HepG2 (cell line): Measurements from ENCODE around the gene DSN1.

Source experiments
- EZH2 ChIP-seq: conservative IDR thresholded peaks from 2 replicates; pipeline ENCODE4 v1.6.1; 2012; ENCODE audit warnings: mild to moderate bottlenecking, low read depth, low read length, moderate library complexity
- JUNB ChIP-seq: sonication (generic); formaldehyde crosslinking; IDR thresholded peaks from 2 replicates; pipeline ENCODE4 v1.8.0; 2022; ENCODE audit warnings: missing genetic modification reagents, mild to moderate bottlenecking, borderline replicate concordance
- KLF16 ChIP-seq, 2 experiments: sonication (generic) in 1 of 2; formaldehyde crosslinking in 1 of 2; IDR thresholded peaks; 2 replicates each; pipeline versions ENCODE4 v1.6.1 to v1.8.0; 2016 to 2023; ENCODE audit warnings: missing genetic modification reagents in 2 of 2, missing compliant biosample characterization in 1 of 2
- MAZ ChIP-seq, 2 experiments: sonication (generic) in 1 of 2; formaldehyde crosslinking in 1 of 2; IDR thresholded peaks; 2 replicates each; pipeline versions ENCODE4 v1.5.0 to v1.6.1; 2012 to 2020; ENCODE audit warnings: low read depth in 2 of 2, mild to moderate bottlenecking in 2 of 2, borderline replicate concordance in 1 of 2, improper control_type of control experiment in 1 of 2, low read length in 1 of 2, missing genetic modification reagents in 1 of 2, moderate library complexity in 1 of 2
- NR2C2 ChIP-seq: sonication (generic); formaldehyde crosslinking; IDR thresholded peaks from 2 replicates; pipeline ENCODE4 v1.4.0; 2020; ENCODE audit warnings: missing genetic modification reagents, mild to moderate bottlenecking, moderate library complexity, borderline replicate concordance
- POLR2A ChIP-seq, 2 experiments: IDR thresholded peaks; 2 replicates each; pipeline ENCODE4 v1.6.1; 2011; ENCODE audit warnings: low read depth in 2 of 2, low read length in 2 of 2, mild to moderate bottlenecking in 1 of 2, moderate library complexity in 1 of 2; ENCODE audit not compliant: insufficient read depth in 1 of 2
- STAT6 ChIP-seq: sonication (generic); formaldehyde crosslinking; IDR thresholded peaks from 2 replicates; pipeline ENCODE4 v1.4.0; 2020; ENCODE audit warnings: missing genetic modification reagents, mild to moderate bottlenecking, borderline replicate concordance
- ZNF496 ChIP-seq: sonication (generic); formaldehyde crosslinking; IDR thresholded peaks from 2 replicates; pipeline ENCODE4 v1.8.1; 2023; ENCODE audit warnings: mild to moderate bottlenecking, moderate library complexity, missing genetic modification reagents; ENCODE audit not compliant: insufficient replicate concordance
- ZNF816 ChIP-seq: sonication (generic); formaldehyde crosslinking; IDR thresholded peaks from 2 replicates; pipeline ENCODE4 v1.8.0; 2022; ENCODE audit warnings: missing genetic modification reagents, mild to moderate bottlenecking, borderline replicate concordance

- TF ChIP-seq KLF16 (CRISPR knock-in tag; IDR thresholded peaks at IDR 0.05) (no peak), ZNF496 (CRISPR knock-in tag) (no peak), JUNB (no peak), MAZ (IDR thresholded peaks at IDR 0.05; ENCODE audit: borderline replicate concordance, low read depth, low read length) (no peak), MAZ (CRISPR knock-in tag; IDR thresholded peaks at IDR 0.05; ENCODE audit: low read depth) (no peak), STAT6 (CRISPR knock-in tag) (no peak), EZH2 (no peak), POLR2A (IDR thresholded peaks at IDR 0.05; ENCODE audit: insufficient read depth in 1 of 2, low read depth in 2 of 2, low read length in 2 of 2) (no peak), ZNF816 (CRISPR knock-in tag) (no peak), NR2C2 (CRISPR knock-in tag) (no peak)
Observed at GRCh38 chr20:36744764-36745191, 28.8 kb downstream of the DSN1 start.
